IMR-90 (cell line): Measurements from ENCODE around the gene MUC5B. TPM values are rescaled to one million over a fixed set of nuclear protein-coding genes. Genes with fewer than 3 reads are reported as not detected.
"Not testable (repeated sequence)": the region's sequence is repeated elsewhere in the genome, so short reads cannot be mapped to it uniquely, and the experiment has no call there.

Source experiments
- ATAC-seq: fragments of 200-7000 bp; cut with Tn5 transposase; 2 replicates; pipeline ENCODE4 v1.9.1; 2020; ENCODE audit warnings: low read depth, mild to moderate bottlenecking, moderate library complexity
- BruUV-seq: library from RNA; stranded (reverse); fragments of 400-500 nt; replicated peaks from 2 replicates; lab custom pipeline; 2021; lab: Mats Ljungman, UMichigan
- CTCF ChIA-PET: fragments of 300-600 bp; formaldehyde crosslinking; extraction: SDS; loops from one replicate; lab custom pipeline; 2021; ENCODE audit warnings: antibody characterized with exemption; lab: Yijun Ruan, JAX
- POLR2A ChIA-PET: fragments of 300-600 bp; sonication (Branson Sonifier 250); formaldehyde crosslinking; loops from one replicate; lab custom pipeline; 2022; ENCODE audit warnings: antibody characterized with exemption; ENCODE audit not compliant: unreplicated experiment; lab: Charles Lee
- DNase-seq: peaks from one replicate; pipeline ENCODE4 v3.0.0; 2013
- H2AFZ ChIP-seq: replicated peaks from 2 replicates; pipeline ENCODE3; 2013; ENCODE audit warnings: low read length, mild to moderate bottlenecking; ENCODE audit not compliant: poor library complexity
- H2AK5ac ChIP-seq: 2 replicates; pipeline ENCODE4 v1.6.1; 2013; ENCODE audit warnings: low read depth, low read length, inconsistent platforms
- H2AK9ac ChIP-seq: replicated peaks from 2 replicates; pipeline ENCODE3; 2013; ENCODE audit warnings: mild to moderate bottlenecking, low read depth, low read length, moderate library complexity; ENCODE audit not compliant: poor library complexity
- H2BK120ac ChIP-seq: 2 replicates; pipeline ENCODE4 v1.6.1; 2013; ENCODE audit warnings: low read depth, low read length, inconsistent platforms
- H2BK15ac ChIP-seq: 3 replicates; pipeline ENCODE4 v1.6.1; 2013; ENCODE audit warnings: low read depth, low read length, inconsistent platforms
- H2BK20ac ChIP-seq: 2 replicates; pipeline ENCODE4 v1.6.1; 2013; ENCODE audit warnings: low read depth, mild to moderate bottlenecking, inconsistent platforms, low read length, moderate library complexity
- H2BK5ac ChIP-seq: 2 replicates; pipeline ENCODE4 v1.6.1; 2013; ENCODE audit warnings: mild to moderate bottlenecking, low read depth, low read length, inconsistent platforms; ENCODE audit not compliant: poor library complexity, severe bottlenecking
- H3K14ac ChIP-seq: replicated peaks from 2 replicates; pipeline ENCODE4 v1.6.1; 2013; ENCODE audit warnings: low read depth, low read length, inconsistent platforms
- H3K18ac ChIP-seq: 2 replicates; pipeline ENCODE4 v1.6.1; 2013; ENCODE audit warnings: low read depth, low read length, control low read depth
- H3K23ac ChIP-seq: 2 replicates; pipeline ENCODE4 v1.6.1; 2013; ENCODE audit warnings: low read depth, low read length, inconsistent platforms
- H3K27ac ChIP-seq: 2 replicates; pipeline ENCODE4 v1.5.1; 2013; ENCODE audit warnings: mild to moderate bottlenecking, control low read depth, low read length; ENCODE audit not compliant: insufficient read depth
- H3K27me3 ChIP-seq: 2 replicates; pipeline ENCODE4 v1.6.1; 2013; ENCODE audit warnings: low read length; ENCODE audit not compliant: control insufficient read depth, insufficient read depth
- H3K36me3 ChIP-seq: 2 replicates; pipeline ENCODE4 v1.6.1; 2013; ENCODE audit warnings: low read length, mixed read lengths; ENCODE audit not compliant: control insufficient read depth, insufficient read depth
- H3K4ac ChIP-seq: 2 replicates; pipeline ENCODE4 v1.6.1; 2013; ENCODE audit warnings: low read depth, low read length, inconsistent platforms
- H3K4me1 ChIP-seq: 2 replicates; pipeline ENCODE4 v1.6.1; 2013; ENCODE audit warnings: low read length, mixed read lengths; ENCODE audit not compliant: control insufficient read depth, insufficient read depth
- H3K4me2 ChIP-seq: 2 replicates; pipeline ENCODE4 v1.6.1; 2013; ENCODE audit warnings: low read depth, mild to moderate bottlenecking, control low read depth, low read length, moderate library complexity
- H3K4me3 ChIP-seq: 2 replicates; pipeline ENCODE4 v1.5.1; 2013; ENCODE audit warnings: low read depth, mild to moderate bottlenecking, control low read depth, low read length, moderate library complexity; ENCODE audit not compliant: insufficient read depth
- H3K56ac ChIP-seq: 2 replicates; pipeline ENCODE4 v1.6.1; 2013; ENCODE audit warnings: low read length, inconsistent platforms; ENCODE audit not compliant: insufficient read depth; ENCODE audit errors: extremely low read depth
- H3K79me1 ChIP-seq, 2 experiments: 2 replicates each; pipeline ENCODE4 v1.6.1; 2013; ENCODE audit warnings: low read length in 2 of 2, inconsistent platforms in 1 of 2, low read depth in 1 of 2
- H3K9ac ChIP-seq: 2 replicates; pipeline ENCODE4 v1.6.1; 2013; ENCODE audit warnings: low read depth, low read length, control low read depth
- H3K9me1 ChIP-seq: 2 replicates; pipeline ENCODE4 v1.6.1; 2013; ENCODE audit warnings: low read length, inconsistent platforms; ENCODE audit not compliant: insufficient read depth
- H3K9me3 ChIP-seq: 2 replicates; pipeline ENCODE4 v1.6.1; 2013; ENCODE audit warnings: low read length; ENCODE audit not compliant: control insufficient read depth, insufficient read depth
- H4K20me1 ChIP-seq: 2 replicates; pipeline ENCODE4 v1.6.1; 2013; ENCODE audit warnings: low read length, inconsistent platforms; ENCODE audit not compliant: insufficient read depth
- H4K5ac ChIP-seq: 2 replicates; pipeline ENCODE4 v1.6.1; 2013; ENCODE audit warnings: mild to moderate bottlenecking, low read depth, low read length, control low read depth
- H4K8ac ChIP-seq, 2 experiments: 2 replicates each; pipeline ENCODE4 v1.6.1; 2013; ENCODE audit warnings: low read depth in 2 of 2, low read length in 2 of 2, control low read depth in 1 of 2, inconsistent platforms in 1 of 2
- H4K91ac ChIP-seq: 2 replicates; pipeline ENCODE4 v1.6.1; 2013; ENCODE audit warnings: low read depth, low read length, inconsistent platforms; ENCODE audit not compliant: insufficient read depth
- BHLHE40 ChIP-seq: fragments of 150-350 bp; IDR thresholded peaks from 2 replicates; pipeline ENCODE4 v1.6.1; 2016; ENCODE audit warnings: mild to moderate bottlenecking, low read depth, low read length
- CHD1 ChIP-seq: IDR thresholded peaks from 2 replicates; pipeline ENCODE4 v1.6.1; 2012; ENCODE audit warnings: low read depth, low read length, improper control_type of control experiment
- POLR2A ChIP-seq: IDR thresholded peaks from 2 replicates; pipeline ENCODE4 v1.6.1; 2012; ENCODE audit warnings: mild to moderate bottlenecking, low read depth, low read length
- RAD21 ChIP-seq: IDR thresholded peaks from 2 replicates; pipeline ENCODE4 v1.6.1; 2012; ENCODE audit warnings: low read length, improper control_type of control experiment
- USF2 ChIP-seq: fragments of 150-350 bp; IDR thresholded peaks from 2 replicates; pipeline ENCODE4 v1.6.1; 2017; ENCODE audit warnings: mild to moderate bottlenecking, antibody characterized with exemption, low read length, low read depth
- WGBS, 2 experiments: methylation state at CpG; one replicate each; pipeline versions ENCODE4 v1.1.5 to v1.1.7; 2013; ENCODE audit warnings: missing lambda C conversion rate in 2 of 2; ENCODE audit not compliant: insufficient read length in 1 of 2; ENCODE audit errors: extremely low coverage in 2 of 2; 5-methylcytosine and 5-hydroxymethylcytosine counted together
- dilution Hi-C: fragments of 300-500 bp; cut with HindIII; formaldehyde crosslinking; loops from one replicate; pipeline ENCODE4 v1.14.3; 2018; ENCODE audit warnings: low sequenced_read_pairs; ENCODE audit not compliant: unreplicated experiment
- in situ Hi-C: fragments of 300-500 bp; cut with MboI; formaldehyde crosslinking; loops from 3 replicates; pipeline ENCODE4 v1.14.3; 2019; ENCODE audit warnings: low sequenced_read_pairs, inconsistent platforms, mixed read lengths
- intact Hi-C: fragments of 100-400 bp; cut with micrococcal nuclease; formaldehyde crosslinking; loops from 2 replicates; pipeline ENCODE4 v1.10.0; 2022
- polyA plus RNA-seq, 3 experiments: library from polyadenylated mRNA; depleted of rRNA; stranded (reverse); fragments of >200 nt; gene quantifications; 2 replicates each; pipeline ENCODE4 v1.2.3, GENCODE V29; 2012; ENCODE audit warnings: low replicate concordance in 1 of 3
- total RNA-seq: library from RNA; depleted of rRNA; stranded (reverse); fragments of >200 nt; gene quantifications from 2 replicates; pipeline ENCODE4 v1.2.3, GENCODE V29; 2012

MUC5B gene
- total and polyA plus RNA-seq, 2 of the 4 experiments (the other 2 are of a cell fraction), result not detected

- TF ChIP-seq BHLHE40 (no peak), RAD21 (no peak), POLR2A (no peak), CHD1 (no peak), USF2 (no peak)
- BruUV-seq, result no TSS peak
- no peak overlapping the region for H3K23ac ChIP-seq
- no peak overlapping the region for H4K8ac ChIP-seq
- H3K27me3 ChIP-seq, result peaks cover 5% of the 10 kb centered on the region
- no peak overlapping the region for H3K4me2 ChIP-seq
- in situ Hi-C loops, result loop anchor here (25.0 kb wide), 1 partner anchor 300 kb away; no protein-coding TSS in a partner anchor
- no peak overlapping the region for H2AFZ ChIP-seq
- H2AK5ac ChIP-seq, result no peak overlapping the region
- H3K4me3 ChIP-seq, result no peak overlapping the region
- no peak overlapping the region for H2BK5ac ChIP-seq
- no peaks in the 10 kb centered on the region for H3K79me1 ChIP-seq
- no peaks in the 10 kb centered on the region for H4K20me1 ChIP-seq
- no peaks in the 10 kb centered on the region for H3K9me1 ChIP-seq
- dilution Hi-C loops, result no loop called here
- no peak overlapping the region for H2BK15ac ChIP-seq
- no peak overlapping the region for H3K4ac ChIP-seq
- H3K36me3 ChIP-seq, result no peaks in the 10 kb centered on the region
- H3K9ac ChIP-seq, result no peak overlapping the region
- H2BK120ac ChIP-seq, result no peak overlapping the region
- POLR2A ChIA-PET, result no interaction called here
- H2BK20ac ChIP-seq, result no peak overlapping the region
- H3K4me1 ChIP-seq, result no peaks in the 10 kb centered on the region
- CTCF ChIA-PET, result no interaction called here
- no CpG with 5 or more reads among the region's 2 CpGs for WGBS, 2 experiments
- H3K27ac ChIP-seq, result no peak overlapping the region
- H3K9me3 ChIP-seq, result peaks cover 4% of the 10 kb centered on the region
- no peak overlapping the region for H3K56ac ChIP-seq
- H3K14ac ChIP-seq, result no peak overlapping the region
- no peak overlapping the region for H3K18ac ChIP-seq
- intact Hi-C loops, result no loop called here
- no peak overlapping the region for H4K5ac ChIP-seq
- H2AK9ac ChIP-seq, result no peak overlapping the region
- no peak for ATAC-seq
- DNase-seq, result no peak
- H4K91ac ChIP-seq, result no peak overlapping the region
Measured at GRCh38 chr11:1211838-1212237, 11.0 kb upstream of the MUC5B start.

- H3K56ac ChIP-seq, H3K4ac ChIP-seq, H4K20me1 ChIP-seq, H3K9me1 ChIP-seq, ATAC-seq, H4K8ac ChIP-seq, H3K36me3 ChIP-seq, H3K79me1 ChIP-seq, H2BK120ac ChIP-seq, H3K27me3 ChIP-seq, H2AK5ac ChIP-seq, H2BK5ac ChIP-seq, H2BK15ac ChIP-seq, H4K5ac ChIP-seq, H3K4me3 ChIP-seq, H2AK9ac ChIP-seq, H3K23ac ChIP-seq, H4K91ac ChIP-seq, dilution Hi-C loops, CTCF ChIA-PET, H3K9ac ChIP-seq, H3K14ac ChIP-seq, DNase-seq, H3K18ac ChIP-seq, intact Hi-C loops, H2BK20ac ChIP-seq, H3K27ac ChIP-seq, H2AFZ ChIP-seq, H3K4me1 ChIP-seq, H3K9me3 ChIP-seq, POLR2A ChIA-PET, BruUV-seq, H3K4me2 ChIP-seq: not testable (repeated sequence)
- WGBS, 2 experiments, result 85% methylated on average over 4 of the region's 8 CpGs; no CpG with 5 or more reads in 1 of the 2 experiments
- in situ Hi-C loops, result loop anchor here (25.0 kb wide), 1 partner anchor 296 kb away; no protein-coding TSS in a partner anchor
Measured at GRCh38 chr11:1215826-1216225, 7.0 kb upstream of the MUC5B start.
